Measurements from ENCODE around the gene MOCOS. TPM values are rescaled to one million over a fixed set of nuclear protein-coding genes. Genes with fewer than 3 reads are reported as not detected.

The MOCOS gene
- polyA plus RNA-seq, 1 donor (not counting 4 experiments of a cell fraction or from before 2014, with no cell fraction given): 2.8 TPM

DNA sequence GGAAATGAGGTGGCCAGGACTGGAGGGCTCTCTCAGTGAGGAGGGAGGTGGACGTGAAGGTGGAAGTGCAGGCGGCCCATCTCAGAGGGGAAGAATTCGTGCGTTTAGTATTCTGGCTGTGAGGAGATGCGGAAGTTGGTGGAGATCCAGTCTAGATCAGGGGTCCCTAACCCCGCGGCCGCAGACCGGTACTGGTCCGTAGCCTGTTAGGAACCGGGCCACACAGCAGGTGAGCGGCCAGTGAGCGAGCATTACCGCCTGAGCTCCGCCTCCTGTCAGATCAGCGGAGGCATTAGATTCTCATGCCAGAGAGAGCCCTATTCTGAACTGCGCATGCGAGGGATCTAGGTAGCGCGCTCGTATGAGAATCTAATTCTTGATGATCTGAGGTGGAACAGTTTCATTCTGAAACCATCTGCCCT lies 108.6 kb downstream of the MOCOS start:
- TF ChIP-seq, protein P1, sequence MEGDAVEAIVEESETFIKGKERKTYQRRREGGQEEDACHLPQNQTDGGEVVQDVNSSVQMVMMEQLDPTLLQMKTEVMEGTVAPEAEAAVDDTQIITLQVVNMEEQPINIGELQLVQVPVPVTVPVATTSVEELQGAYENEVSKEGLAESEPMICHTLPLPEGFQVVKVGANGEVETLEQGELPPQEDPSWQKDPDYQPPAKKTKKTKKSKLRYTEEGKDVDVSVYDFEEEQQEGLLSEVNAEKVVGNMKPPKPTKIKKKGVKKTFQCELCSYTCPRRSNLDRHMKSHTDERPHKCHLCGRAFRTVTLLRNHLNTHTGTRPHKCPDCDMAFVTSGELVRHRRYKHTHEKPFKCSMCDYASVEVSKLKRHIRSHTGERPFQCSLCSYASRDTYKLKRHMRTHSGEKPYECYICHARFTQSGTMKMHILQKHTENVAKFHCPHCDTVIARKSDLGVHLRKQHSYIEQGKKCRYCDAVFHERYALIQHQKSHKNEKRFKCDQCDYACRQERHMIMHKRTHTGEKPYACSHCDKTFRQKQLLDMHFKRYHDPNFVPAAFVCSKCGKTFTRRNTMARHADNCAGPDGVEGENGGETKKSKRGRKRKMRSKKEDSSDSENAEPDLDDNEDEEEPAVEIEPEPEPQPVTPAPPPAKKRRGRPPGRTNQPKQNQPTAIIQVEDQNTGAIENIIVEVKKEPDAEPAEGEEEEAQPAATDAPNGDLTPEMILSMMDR (optimal IDR thresholded peaks at IDR 0.05 in 1 of 3, IDR thresholded peaks at IDR 0.05 in 1 of 3, conservative IDR thresholded peaks at IDR 0.05 in 1 of 3; ENCODE audit: extremely low read depth in 1 of 3, insufficient read depth in 2 of 3, low read length in 3 of 3): no peak
- no peak for TF ChIP-seq EZH2 (IDR thresholded peaks at IDR 0.05; ENCODE audit: low read length)
- peaks cover 3% of the 10 kb centered on the region for H3K4me1 ChIP-seq (ENCODE audit: control insufficient read depth, extremely low read depth, insufficient read depth, low read length)
- FAIRE-seq: no peak
- no peak for DNase-seq (ENCODE audit: low read depth, low spot score)
- H3K9me3 ChIP-seq (ENCODE audit: control insufficient read depth, low read depth, low read length): no peaks in the 10 kb centered on the region
- H3K9ac ChIP-seq (ENCODE audit: control insufficient read depth, extremely low read depth, insufficient read depth, low read length): no peak overlapping the region
- no peak overlapping the region for H3K4me3 ChIP-seq (ENCODE audit: control insufficient read depth in 2 of 3, extremely low read depth in 1 of 3, insufficient read depth in 2 of 3, low read depth in 1 of 3, low read length in 3 of 3)
- no peaks in the 10 kb centered on the region for H4K20me1 ChIP-seq (ENCODE audit: control insufficient read depth, extremely low read depth, insufficient read depth, low read length)
- H3K9me1 ChIP-seq (ENCODE audit: control insufficient read depth, extremely low read depth, insufficient read depth, low read length): no peaks in the 10 kb centered on the region
- H3K27ac ChIP-seq (ENCODE audit: control insufficient read depth, insufficient read depth, low read length): no peak overlapping the region
- no peaks in the 10 kb centered on the region for H3K27me3 ChIP-seq (ENCODE audit: control insufficient read depth, extremely low read depth, insufficient read depth, low read length)
- H3K79me2 ChIP-seq (ENCODE audit: control insufficient read depth, insufficient read depth, low read length): no peaks in the 10 kb centered on the region
- H2AFZ ChIP-seq (ENCODE audit: control insufficient read depth, low read length): no peak overlapping the region
- H3K4me2 ChIP-seq (ENCODE audit: control insufficient read depth, extremely low read depth, insufficient read depth, low read depth, low read length): no peak overlapping the region
- dilution Hi-C loops (cut with MboI; ENCODE audit: extremely low pct_ligation_motif_present, low sequenced_read_pairs): no loop called here
- H3K36me3 ChIP-seq (ENCODE audit: control insufficient read depth in 2 of 2, extremely low read depth in 1 of 2, insufficient read depth in 2 of 2, low read length in 2 of 2): no peaks in the 10 kb centered on the region

DNA sequence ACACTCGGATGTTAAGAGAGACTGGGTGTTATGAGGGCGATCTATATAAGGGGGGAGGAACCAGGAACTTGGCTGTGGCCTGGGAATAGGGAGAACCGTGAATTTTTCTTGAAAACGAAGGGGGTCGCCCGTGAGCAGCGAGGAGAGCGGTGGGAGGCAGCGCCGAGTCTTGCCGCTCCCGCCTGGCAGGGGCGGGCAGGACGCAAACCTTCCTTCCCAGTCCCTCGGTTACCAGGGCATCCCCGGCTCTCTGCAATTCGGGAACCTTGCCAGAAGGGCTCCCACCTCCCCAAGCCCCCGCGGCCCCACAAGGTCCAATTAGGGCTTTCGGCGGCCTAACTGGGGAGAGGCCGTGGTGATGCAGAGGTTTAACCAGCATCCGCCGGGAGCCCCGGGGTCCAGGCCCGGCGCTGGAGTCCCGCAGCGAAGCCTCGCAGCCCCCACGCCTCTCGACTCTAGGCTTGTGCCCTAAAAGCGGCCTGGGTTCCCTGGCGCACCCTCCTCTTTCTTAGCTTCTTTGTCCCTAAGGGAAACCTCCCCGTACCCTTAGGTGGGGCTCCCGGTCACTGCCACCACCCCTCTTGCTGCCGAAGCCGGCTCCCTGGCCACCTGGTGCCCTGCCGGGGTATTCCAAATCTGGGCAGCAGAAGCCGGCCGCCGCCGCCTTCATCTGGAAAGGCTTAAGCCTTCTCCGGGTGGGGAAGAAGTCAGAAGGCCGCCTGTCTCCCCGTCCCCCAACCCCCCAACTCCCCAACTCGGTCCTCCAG lies 109.5 kb downstream of the MOCOS start:
- H3K27ac ChIP-seq (ENCODE audit: control insufficient read depth, insufficient read depth, low read length): peak overlapping the region; percentile 42
- no peaks in the 10 kb centered on the region for H4K20me1 ChIP-seq (ENCODE audit: control insufficient read depth, extremely low read depth, insufficient read depth, low read length)
- no peaks in the 10 kb centered on the region for H3K9me3 ChIP-seq (ENCODE audit: control insufficient read depth, low read depth, low read length)
- H3K79me2 ChIP-seq (ENCODE audit: control insufficient read depth, insufficient read depth, low read length): no peaks in the 10 kb centered on the region
- peak overlapping the region; percentile 72 for H2AFZ ChIP-seq (ENCODE audit: control insufficient read depth, low read length)
- FAIRE-seq (peak; percentile 65), DNase-seq (ENCODE audit: low read depth, low spot score) (peak; percentile 33)
- H3K9ac ChIP-seq (ENCODE audit: control insufficient read depth, extremely low read depth, insufficient read depth, low read length): peak overlapping the region; percentile 72
- dilution Hi-C loops (cut with MboI; ENCODE audit: extremely low pct_ligation_motif_present, low sequenced_read_pairs): no loop called here
- H3K27me3 ChIP-seq (ENCODE audit: control insufficient read depth, extremely low read depth, insufficient read depth, low read length): no peaks in the 10 kb centered on the region
- H3K4me1 ChIP-seq (ENCODE audit: control insufficient read depth, extremely low read depth, insufficient read depth, low read length): peaks cover 3% of the 10 kb centered on the region
- no peaks in the 10 kb centered on the region for H3K36me3 ChIP-seq (ENCODE audit: control insufficient read depth in 2 of 2, extremely low read depth in 1 of 2, insufficient read depth in 2 of 2, low read length in 2 of 2)
- no peak for TF ChIP-seq EZH2 (IDR thresholded peaks at IDR 0.05; ENCODE audit: low read length)
- TF ChIP-seq, protein P1 (optimal IDR thresholded peaks at IDR 0.05 in 1 of 3, IDR thresholded peaks at IDR 0.05 in 1 of 3, conservative IDR thresholded peaks at IDR 0.05 in 1 of 3; ENCODE audit: extremely low read depth in 1 of 3, insufficient read depth in 2 of 3, low read length in 3 of 3): peak in 2 of 3 experiments; percentile 24 to 70
- H3K9me1 ChIP-seq (ENCODE audit: control insufficient read depth, extremely low read depth, insufficient read depth, low read length): no peaks in the 10 kb centered on the region
- peak overlapping the region; percentile 84 for H3K4me2 ChIP-seq (ENCODE audit: control insufficient read depth, extremely low read depth, insufficient read depth, low read depth, low read length)
- peak overlapping the region; percentile 53 to 71 (median 64) for H3K4me3 ChIP-seq (ENCODE audit: control insufficient read depth in 2 of 3, extremely low read depth in 1 of 3, insufficient read depth in 2 of 3, low read depth in 1 of 3, low read length in 3 of 3)

Measured in keratinocyte (primary cell).